Muscle layer of duodenum (tissue), 2 donors: ENCODE results near the gene MUC13.
"Not testable (repeated sequence)": the region's sequence is repeated elsewhere in the genome, so short reads cannot be mapped to it uniquely, and the experiment has no call there.

Source experiments
- H3K27ac ChIP-seq: one replicate; pipeline ENCODE4 v1.7.0; 2013; ENCODE audit warnings: mild to moderate bottlenecking, low read length
- H3K27me3 ChIP-seq: one replicate; pipeline ENCODE4 v1.7.0; 2013; ENCODE audit warnings: low read depth, mild to moderate bottlenecking, control low read depth, low read length
- H3K36me3 ChIP-seq, 2 donors: one replicate each; pipeline ENCODE4 v1.7.0; 2013; ENCODE audit warnings: low read length in 2 of 2, control low read depth in 1 of 2, mild to moderate bottlenecking in 1 of 2; ENCODE audit not compliant: insufficient read depth in 2 of 2, control insufficient read depth in 1 of 2
- H3K4me1 ChIP-seq, 2 donors: one replicate each; pipeline ENCODE4 v1.7.0; 2013; ENCODE audit warnings: low read length in 2 of 2, mild to moderate bottlenecking in 2 of 2, control low read depth in 1 of 2, moderate library complexity in 1 of 2; ENCODE audit not compliant: insufficient read depth in 2 of 2, control insufficient read depth in 1 of 2
- H3K4me3 ChIP-seq, 2 donors: one replicate each; pipeline ENCODE4 v1.7.0; 2013; ENCODE audit warnings: low read length in 2 of 2, low read depth in 1 of 2, mild to moderate bottlenecking in 1 of 2
- H3K9me3 ChIP-seq, 2 donors: one replicate each; pipeline ENCODE4 v1.7.0; 2013; ENCODE audit warnings: low read length in 2 of 2, control low read depth in 1 of 2, mild to moderate bottlenecking in 1 of 2; ENCODE audit not compliant: control insufficient read depth in 1 of 2
- donor health status: healthy.

The MUC13 gene

GRCh38 chr3:124966521-124967445 is 32.2 kb upstream of the MUC13 start:
- H3K27ac ChIP-seq, result no peak overlapping the region
- peaks cover 5 to 19% of the 10 kb centered on the region in 2 donors for H3K4me1 ChIP-seq
- no peak overlapping the region for H3K4me3 ChIP-seq
- peaks cover 15 to 26% of the 10 kb centered on the region in 2 donors for H3K36me3 ChIP-seq
- H3K27me3 ChIP-seq, result no peaks in the 10 kb centered on the region
- H3K9me3 ChIP-seq, result no peaks in the 10 kb centered on the region

DNA sequence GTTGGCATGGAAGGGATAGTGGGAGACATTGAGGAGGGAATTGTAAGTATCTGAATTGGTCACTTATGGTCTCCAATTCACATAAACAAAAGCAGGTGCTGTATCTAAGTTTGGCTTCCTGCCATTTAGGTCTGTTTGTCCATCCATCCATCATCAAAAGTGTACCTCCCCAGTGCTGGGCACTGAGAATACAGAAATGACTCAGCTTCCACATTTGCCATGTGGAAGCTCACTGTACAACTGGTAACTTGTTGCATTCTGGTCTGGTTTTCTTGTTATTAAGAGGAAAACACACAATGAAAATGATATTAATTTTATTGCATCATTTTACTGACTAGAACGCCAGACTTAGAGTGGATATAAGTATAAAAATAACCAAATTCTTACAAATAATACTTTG is 30.9 kb upstream of the MUC13 start:
- Histone ChIP-seq H3K27me3 (no peaks in the 10 kb centered on the region), H3K4me1 (peaks cover 5 to 19% of the 10 kb centered on the region in 2 donors), H3K36me3 (peaks cover 12 to 19% of the 10 kb centered on the region in 2 donors), H3K27ac (no peak overlapping the region), H3K4me3 (no peak overlapping the region), H3K9me3 (no peaks in the 10 kb centered on the region)

DNA sequence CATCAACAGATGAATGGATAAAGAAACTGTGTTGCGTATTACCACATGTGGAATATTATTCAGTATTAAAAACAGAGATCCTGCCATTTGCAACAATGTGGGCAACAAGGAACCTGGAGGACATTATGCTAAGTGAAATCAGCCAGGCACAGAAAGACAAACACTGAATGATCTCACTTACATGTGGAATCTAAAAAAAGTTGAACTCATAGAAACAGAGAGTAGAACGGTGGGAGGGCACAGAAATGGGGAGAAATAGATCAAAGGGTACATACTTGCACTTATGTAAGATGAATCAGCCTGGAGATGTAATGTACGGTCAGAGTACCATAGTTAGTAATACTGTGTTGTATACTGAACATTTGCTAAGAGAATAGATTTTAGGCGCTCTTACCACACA is 29.8 kb upstream of the MUC13 start:
- Histone ChIP-seq H3K27ac (no peak overlapping the region), H3K4me3 (no peak overlapping the region)

GRCh38 chr3:124963755-124964154 is 29.2 kb upstream of the MUC13 start:
- Histone ChIP-seq H3K9me3 (no peaks in the 10 kb centered on the region), H3K4me3 (no peak overlapping the region), H3K27ac (no peak overlapping the region), H3K27me3 (no peaks in the 10 kb centered on the region), H3K36me3 (peaks cover 0 to 2% of the 10 kb centered on the region in 2 donors), H3K4me1 (peaks cover 5 to 19% of the 10 kb centered on the region in 2 donors)

More for the DNA sequence above, 29.8 kb upstream of the MUC13 start:
- Histone ChIP-seq H3K36me3 (peaks cover 3 to 9% of the 10 kb centered on the region in 2 donors), H3K4me1 (peaks cover 5 to 19% of the 10 kb centered on the region in 2 donors), H3K27me3 (no peaks in the 10 kb centered on the region), H3K9me3 (no peaks in the 10 kb centered on the region)

DNA sequence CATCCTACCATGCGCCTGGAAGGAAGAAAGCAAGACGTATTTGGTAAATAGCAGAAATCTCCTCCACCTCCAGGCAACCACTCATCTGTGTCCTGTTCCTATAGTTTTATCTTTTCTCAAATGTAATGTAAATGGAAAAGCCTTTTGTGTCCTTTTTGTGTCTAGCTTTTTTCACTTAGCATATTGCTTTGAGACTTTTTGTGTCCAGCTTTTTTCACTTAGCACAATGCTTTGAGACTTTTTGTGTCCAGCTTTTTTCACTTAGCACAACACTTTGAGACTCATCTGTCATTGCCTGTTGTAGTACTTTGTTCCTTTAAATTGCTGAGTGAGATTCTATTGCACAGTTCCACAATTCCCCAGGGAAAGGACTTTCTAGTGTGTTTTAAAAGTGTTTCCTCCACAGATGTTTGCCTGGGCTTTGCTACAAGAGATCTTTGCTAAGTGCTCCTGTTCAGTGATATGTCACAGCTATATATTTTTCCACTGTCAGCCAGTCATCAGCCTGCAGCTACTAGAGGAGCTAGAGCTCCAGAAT is 27.9 kb upstream of the MUC13 start:
- Histone ChIP-seq H3K4me1 (peaks cover 5 to 19% of the 10 kb centered on the region in 2 donors), H3K27ac (peak overlapping the region; percentile 20), H3K36me3 (no peaks in the 10 kb centered on the region), H3K4me3 (no peak overlapping the region), H3K27me3 (no peaks in the 10 kb centered on the region), H3K9me3 (no peaks in the 10 kb centered on the region)

GRCh38 chr3:124960698-124961097 is 26.1 kb upstream of the MUC13 start:
- Histone ChIP-seq H3K4me3 (no peak overlapping the region), H3K9me3 (no peaks in the 10 kb centered on the region), H3K4me1 (peaks cover 5 to 19% of the 10 kb centered on the region in 2 donors), H3K27me3 (no peaks in the 10 kb centered on the region), H3K27ac (no peak overlapping the region), H3K36me3 (no peaks in the 10 kb centered on the region)

GRCh38 chr3:124960105-124960504 is 25.6 kb upstream of the MUC13 start:
- H3K4me3 ChIP-seq, result no peak overlapping the region
- H3K4me1 ChIP-seq, result peaks cover 5 to 14% of the 10 kb centered on the region in 2 donors
- no peaks in the 10 kb centered on the region for H3K27me3 ChIP-seq
- no peak overlapping the region for H3K27ac ChIP-seq
- H3K36me3 ChIP-seq, result no peaks in the 10 kb centered on the region
- H3K9me3 ChIP-seq, result no peaks in the 10 kb centered on the region

DNA sequence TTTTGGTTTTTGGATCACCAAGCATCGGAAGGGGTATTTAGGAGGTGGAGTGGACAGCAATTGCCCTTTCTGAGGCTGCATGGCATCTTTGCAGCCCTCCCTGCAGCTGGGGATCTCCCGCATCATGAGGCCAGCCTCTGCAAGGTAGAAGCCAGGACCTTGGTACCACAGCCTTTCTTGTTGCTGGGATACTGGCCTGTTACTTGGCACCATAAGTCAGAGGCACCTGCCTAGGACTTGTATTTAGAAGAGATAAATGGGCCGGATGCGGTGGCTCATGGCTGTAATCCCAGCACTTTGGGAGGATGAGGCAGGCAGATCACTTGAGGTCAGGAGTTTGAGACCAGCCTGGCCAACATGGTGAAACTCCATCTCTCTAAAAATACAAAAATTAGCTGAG is 23.4 kb upstream of the MUC13 start:
- not testable (repeated sequence) for H3K27ac ChIP-seq, H3K4me3 ChIP-seq, H3K4me1 ChIP-seq, H3K9me3 ChIP-seq, H3K36me3 ChIP-seq, H3K27me3 ChIP-seq

DNA sequence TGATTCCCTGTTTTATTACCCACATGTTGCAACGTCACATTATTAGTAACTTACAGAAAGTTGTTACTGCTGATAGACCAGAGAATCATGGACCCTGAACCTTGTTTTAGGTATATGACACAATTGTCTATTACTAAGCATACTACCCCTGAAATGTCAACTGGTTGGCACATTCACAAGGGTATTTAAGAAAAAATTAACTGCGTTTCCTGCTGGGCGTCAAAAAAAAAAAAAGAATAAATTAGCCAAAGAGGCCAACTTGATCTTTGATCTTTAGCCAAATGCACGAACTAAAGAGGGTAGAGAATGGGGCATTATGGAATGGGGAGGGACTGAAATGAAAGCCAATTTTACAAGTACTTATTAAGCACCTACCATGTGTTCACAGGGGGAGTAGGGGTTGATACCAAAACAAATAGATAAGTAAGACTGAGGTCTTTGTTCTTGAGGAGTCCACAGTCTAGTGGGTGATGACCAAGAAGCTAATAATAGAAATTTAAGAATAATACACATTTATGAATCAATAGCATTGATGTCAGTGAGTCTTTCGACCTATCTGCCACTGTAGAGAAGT is 17.8 kb upstream of the MUC13 start:
- Histone ChIP-seq H3K36me3 (no peaks in the 10 kb centered on the region), H3K4me3 (no peak overlapping the region), H3K9me3 (no peaks in the 10 kb centered on the region), H3K4me1 (no peaks in the 10 kb centered on the region), H3K27me3 (no peaks in the 10 kb centered on the region), H3K27ac (peak overlapping the region; percentile 9)

DNA sequence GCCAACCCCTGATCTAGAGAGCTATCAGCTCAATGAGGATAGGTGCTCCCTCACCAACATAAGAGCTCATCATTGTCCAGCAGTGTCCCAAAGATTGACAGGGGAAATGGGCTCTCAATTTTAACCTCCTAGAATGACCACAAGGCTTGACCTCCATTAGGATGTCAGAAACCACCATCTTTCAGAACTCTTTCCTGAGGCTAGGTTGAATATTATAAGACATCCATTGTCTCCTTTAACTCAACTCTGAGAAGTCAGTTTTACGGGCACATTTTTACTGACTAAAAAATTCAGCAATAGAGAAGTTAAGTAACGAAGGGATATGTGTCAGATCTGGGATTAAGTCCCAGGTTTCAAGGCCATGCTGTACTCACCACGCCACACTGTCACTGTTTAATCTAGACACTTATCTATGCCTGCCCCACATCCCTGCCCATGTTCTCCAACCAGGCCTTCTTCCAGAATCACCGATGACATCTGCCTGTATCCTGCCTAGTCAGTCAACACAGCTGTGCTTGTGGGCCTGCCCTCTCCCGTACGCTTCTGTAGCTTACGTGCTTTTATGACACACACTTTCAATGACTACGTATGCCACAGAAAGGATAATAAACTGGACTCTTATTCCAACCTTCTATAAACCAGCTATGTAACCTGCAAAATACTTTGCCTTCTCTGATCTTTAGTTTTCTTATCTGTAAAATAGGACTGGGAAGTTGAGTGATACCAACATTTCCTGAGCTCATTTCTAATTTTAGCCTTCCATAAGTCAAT is 17.1 kb upstream of the MUC13 start:
- Histone ChIP-seq H3K27me3 (no peaks in the 10 kb centered on the region), H3K9me3 (no peaks in the 10 kb centered on the region), H3K4me1 (no peaks in the 10 kb centered on the region), H3K36me3 (no peaks in the 10 kb centered on the region), H3K27ac (peak overlapping the region; percentile 42), H3K4me3 (no peak overlapping the region)

DNA sequence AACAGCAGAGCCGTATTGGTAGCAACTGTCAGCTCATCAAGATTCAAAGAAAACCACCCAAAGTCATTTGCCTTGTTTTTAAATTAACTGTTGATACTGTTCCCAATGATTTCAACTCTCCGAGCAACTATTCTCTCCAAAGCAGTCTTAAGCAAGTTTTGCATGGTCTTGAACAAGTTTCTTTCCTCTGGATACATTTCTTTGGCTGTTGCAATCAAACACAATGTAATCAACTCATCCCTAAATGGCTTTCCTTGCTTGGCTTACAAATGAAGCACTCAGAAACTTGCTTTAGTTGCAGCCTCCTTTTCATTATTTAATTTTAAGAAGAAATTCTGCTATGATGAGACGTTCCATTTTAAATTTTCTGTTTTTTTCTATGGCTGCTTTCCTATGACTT is 15.5 kb upstream of the MUC13 start:
- no peaks in the 10 kb centered on the region for H3K4me1 ChIP-seq
- H3K36me3 ChIP-seq, result no peaks in the 10 kb centered on the region
- H3K4me3 ChIP-seq, result no peak overlapping the region
- no peaks in the 10 kb centered on the region for H3K9me3 ChIP-seq
- H3K27me3 ChIP-seq, result no peaks in the 10 kb centered on the region
- H3K27ac ChIP-seq, result no peak overlapping the region
